Coronary artery (tissue), 2 donors: Measurements from ENCODE around the gene KCTD13.
"Not testable (repeated sequence)": the region's sequence is repeated elsewhere in the genome, so short reads cannot be mapped to it uniquely, and the experiment has no call there.

ENCODE experiments used
- DNase-seq: peaks from one replicate; pipeline ENCODE4 v3.0.0-alpha.2; 2017; ENCODE audit warnings: low spot score
- H3K27ac ChIP-seq, 2 donors: fragments of 200-600 bp; sonication (generic); one replicate each; pipeline ENCODE4 v1.5.1; 2016 to 2019
- H3K4me3 ChIP-seq: fragments of 200-600 bp; sonication (generic); 2 replicates; pipeline ENCODE4 v1.5.1; 2016; ENCODE audit warnings: mild to moderate bottlenecking, moderate library complexity
- CTCF ChIP-seq: fragments of 200-600 bp; sonication (generic); IDR thresholded peaks from one replicate; pipeline ENCODE4 v1.5.1; 2019; ENCODE audit warnings: antibody characterized with exemption

KCTD13 gene

DNA sequence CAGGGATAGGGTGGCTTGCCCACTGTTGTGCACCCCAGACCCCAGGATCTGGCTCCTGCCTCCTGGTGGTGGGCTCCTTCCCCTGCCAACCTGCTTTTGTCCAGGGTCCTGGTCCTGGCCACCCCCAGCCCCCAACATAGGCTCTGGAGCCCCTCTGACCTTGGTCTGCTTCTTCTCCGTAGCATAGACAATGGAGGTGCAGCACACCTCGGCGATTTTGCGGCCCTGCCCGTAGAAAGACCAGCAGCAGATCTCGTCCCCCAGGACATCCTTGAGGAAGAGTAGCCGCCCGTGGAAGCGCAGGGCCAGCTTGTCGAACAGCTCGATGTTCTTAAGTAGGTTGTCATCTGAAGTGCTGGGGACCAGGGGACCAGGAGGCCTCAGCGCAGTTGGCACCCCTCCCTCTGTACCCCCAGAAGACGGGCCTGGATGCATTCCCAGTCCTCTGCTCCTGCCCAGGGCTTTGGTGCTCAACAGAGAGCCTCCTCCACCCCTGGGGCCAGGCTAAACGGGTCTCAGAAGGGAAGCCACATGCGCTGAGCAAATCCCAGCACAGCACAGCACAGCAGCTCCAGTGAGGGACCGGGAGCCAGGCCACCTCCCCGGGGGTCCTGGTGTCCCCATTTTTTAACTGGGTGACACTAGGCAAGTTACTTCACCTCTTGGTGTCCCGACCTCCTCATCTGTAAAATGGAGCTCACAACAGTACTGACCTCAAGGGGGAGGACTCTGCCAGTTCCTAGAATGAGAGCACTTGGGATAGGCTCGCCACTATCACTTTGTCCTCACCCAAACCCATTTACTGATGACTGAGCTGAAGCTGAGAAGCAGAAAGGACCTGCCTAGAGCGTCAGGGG, 15.0 kb downstream of the KCTD13 start:
- H3K27ac ChIP-seq: no peak overlapping the region
- TF ChIP-seq CTCF: no peak
- no peak for DNase-seq
- no peak overlapping the region for H3K4me3 ChIP-seq

DNA sequence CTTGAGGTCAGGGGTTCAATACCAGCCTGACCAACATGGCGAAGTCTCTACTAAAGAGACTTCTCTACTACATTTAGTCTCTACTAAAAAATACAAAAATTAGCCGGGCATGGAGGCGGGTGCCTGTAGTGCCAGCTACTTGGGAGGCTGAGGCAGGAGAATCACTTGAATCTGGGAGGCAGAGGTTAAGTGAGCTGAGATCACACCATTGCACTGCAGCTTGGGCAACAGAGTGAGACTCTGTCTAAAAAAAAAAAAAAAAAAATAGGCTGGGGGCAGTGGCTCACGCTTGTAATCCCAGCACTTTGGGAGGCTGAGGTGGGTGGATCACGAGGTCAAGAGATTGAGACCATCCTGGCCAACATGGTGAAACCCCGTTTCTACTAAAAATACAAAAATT, 16.2 kb downstream of the KCTD13 start:
- not testable (repeated sequence) for DNase-seq, H3K27ac ChIP-seq

DNA sequence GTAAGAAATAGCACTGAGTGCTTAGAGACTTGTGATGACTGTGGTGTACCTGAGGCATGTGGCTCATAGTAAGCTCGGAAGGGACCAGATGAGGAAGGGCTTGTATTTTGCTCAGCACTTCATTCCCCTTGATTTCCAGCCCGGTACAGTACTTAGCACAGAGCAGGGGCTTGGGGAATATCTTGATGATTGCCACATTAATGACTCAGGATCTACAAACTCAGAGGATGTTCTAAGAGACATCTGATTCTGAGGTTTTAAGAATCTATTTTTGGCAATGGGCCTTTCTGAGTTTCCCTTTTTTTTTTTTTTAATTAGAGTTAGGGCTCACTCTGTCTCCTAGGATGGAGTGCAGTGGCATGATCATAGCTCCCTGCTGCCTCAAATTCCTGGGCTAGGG, 16.6 kb downstream of the KCTD13 start:
- Histone ChIP-seq H3K27ac (no peak overlapping the region), H3K4me3 (no peak overlapping the region)
- TF ChIP-seq CTCF: no peak
- DNase-seq: no peak

More for the DNA sequence above, 16.2 kb downstream of the KCTD13 start:
- H3K4me3 ChIP-seq: not testable (repeated sequence)

DNA sequence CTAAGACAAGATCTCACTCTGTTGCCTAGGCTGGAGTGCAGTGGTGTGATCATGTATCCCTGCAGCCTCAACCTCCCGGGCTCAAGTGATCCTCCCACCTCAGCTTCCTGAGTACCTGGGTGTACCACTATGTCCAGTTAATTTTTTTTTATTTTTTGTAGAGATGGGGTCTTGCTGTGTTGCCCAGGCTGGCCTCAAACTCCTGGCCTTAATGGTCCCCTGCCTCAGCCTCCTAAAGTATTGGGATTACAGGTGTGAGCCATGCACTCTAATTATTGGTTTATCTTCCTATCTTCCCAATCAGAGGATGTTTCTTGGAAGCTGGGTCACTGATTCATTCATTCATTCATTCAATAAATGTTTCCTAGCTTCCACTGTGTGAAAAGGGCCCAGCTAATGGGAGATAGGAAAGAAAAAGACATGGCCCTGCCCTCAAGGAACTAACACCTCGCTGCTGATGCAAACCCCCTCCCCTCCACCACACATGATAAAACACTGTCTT, 17.3 kb downstream of the KCTD13 start:
- no peak for TF ChIP-seq CTCF
- no peak overlapping the region for H3K27ac ChIP-seq

DNA sequence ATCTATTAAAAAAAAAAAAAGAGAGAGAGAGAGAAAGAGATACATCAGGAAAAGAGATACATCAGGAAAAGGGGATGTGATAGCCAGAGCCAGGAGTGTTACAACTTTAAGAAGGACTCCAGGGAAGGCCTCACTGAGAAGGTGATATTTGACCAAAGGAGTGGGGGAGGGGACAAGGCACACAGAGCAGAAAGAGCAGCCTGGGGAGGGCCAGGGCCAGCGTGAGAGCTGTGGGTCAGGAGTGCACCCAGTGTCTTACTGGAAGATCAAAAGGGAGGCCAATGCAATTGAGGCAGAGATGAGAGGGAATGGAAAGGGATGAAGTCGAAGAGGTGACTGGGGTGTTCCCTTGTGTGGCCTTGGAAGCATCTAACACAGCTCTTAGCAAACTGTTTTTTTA, 18.1 kb downstream of the KCTD13 start:
- DNase-seq: no peak
- no peak for TF ChIP-seq CTCF
- Histone ChIP-seq H3K27ac (no peak overlapping the region), H3K4me3 (no peak overlapping the region)

More for the DNA sequence above, 17.3 kb downstream of the KCTD13 start:
- no peak overlapping the region for H3K4me3 ChIP-seq
- no peak for DNase-seq

GRCh38 chr16:29906520-29907244, 19.3 kb downstream of the KCTD13 start:
- Histone ChIP-seq H3K4me3 (no peak overlapping the region), H3K27ac (no peak overlapping the region)
- no peak for TF ChIP-seq CTCF
- DNase-seq: no peak

- DNase-seq: no peak
- Histone ChIP-seq H3K27ac (no peak overlapping the region), H3K4me3 (no peak overlapping the region)
- TF ChIP-seq CTCF: no peak
Measured at GRCh38 chr16:29905668-29906067, 20.4 kb downstream of the KCTD13 start.
